B cell (primary cell): ENCODE results near the gene ARL14EP.

Experiments
- CTCF ChIP-seq: fragments of 200-600 bp; IDR thresholded peaks from one replicate; pipeline ENCODE4 v1.8.0; 2022; ENCODE audit warnings: antibody characterized with exemption, mild to moderate bottlenecking
- EZH2 ChIP-seq: IDR thresholded peaks from 2 replicates; pipeline ENCODE4 v1.6.1; 2012; ENCODE audit warnings: borderline replicate concordance, low read depth, mild to moderate bottlenecking, moderate library complexity, low read length; ENCODE audit not compliant: insufficient read depth, poor library complexity, severe bottlenecking

DNA sequence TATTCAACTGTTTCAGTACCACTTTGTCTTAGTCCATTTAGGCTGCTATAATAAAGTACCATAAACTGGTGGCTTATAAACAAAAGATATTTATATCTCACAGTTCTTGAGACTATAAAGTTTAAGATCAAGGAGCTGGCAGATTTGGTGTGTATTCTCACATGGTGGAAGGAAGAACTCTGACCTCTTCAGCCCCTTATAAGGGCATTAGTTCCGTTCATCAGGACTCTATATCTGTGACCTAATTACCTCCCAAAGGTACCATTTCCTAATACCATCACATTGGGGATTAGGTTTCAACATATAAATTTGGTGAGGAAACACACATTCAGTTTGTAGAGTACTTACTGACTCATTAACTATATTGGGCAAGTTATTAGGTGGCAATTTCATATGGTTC lies 10.7 kb upstream of the ARL14EP start:
- TF ChIP-seq CTCF: no peak
- no peak for TF ChIP-seq EZH2
